ENCODE results near the gene BMAL1. TPM values are rescaled to one million over a fixed set of nuclear protein-coding genes. Genes with fewer than 3 reads are reported as not detected.

The BMAL1 gene
- total RNA-seq, 1 experiment from 2014 or later: 8.3 TPM

- CTCF ChIA-PET: interaction anchor here (0.9 kb wide), 1 partner anchor 83 kb away, joined by 3 read pairs; no protein-coding TSS in a partner anchor
- Mint-ChIP-seq H3K4me1 (peaks cover 7% of the 10 kb centered on the region; the same call in 1 of the 2 replicates), H3K4me3 (no peak overlapping the region), H3K27ac (peak overlapping the region; percentile 34; the same call in 1 of the 2 replicates), H3K36me3 (no peaks in the 10 kb centered on the region), H3K27me3 (ENCODE audit: low read depth) (no peaks in the 10 kb centered on the region), H3K9me3 (no peaks in the 10 kb centered on the region)
- TF ChIP-seq IRF1 (CRISPR knock-in tag; IDR thresholded peaks at IDR 0.05) (no peak), STAT6 (CRISPR knock-in tag; conservative IDR thresholded peaks at IDR 0.05; ENCODE audit: low read depth) (no peak), E2F1 (CRISPR knock-in tag; IDR thresholded peaks at IDR 0.05) (no peak), ZNF232 (CRISPR knock-in tag; IDR thresholded peaks at IDR 0.05) (no peak), USF1 (CRISPR knock-in tag; IDR thresholded peaks at IDR 0.05) (no peak), ZBTB21 (CRISPR knock-in tag; IDR thresholded peaks at IDR 0.05; ENCODE audit: borderline replicate concordance) (no peak), MYBL2 (CRISPR knock-in tag; IDR thresholded peaks at IDR 0.05) (no peak), NR2C2 (CRISPR knock-in tag; IDR thresholded peaks at IDR 0.05) (no peak), NFYB (CRISPR knock-in tag; conservative IDR thresholded peaks at IDR 0.05; ENCODE audit: low read depth) (no peak), E2F4 (CRISPR knock-in tag; IDR thresholded peaks at IDR 0.05; ENCODE audit: borderline replicate concordance, low read depth) (no peak), CREB1 (CRISPR knock-in tag; IDR thresholded peaks at IDR 0.05) (no peak), ZNF281 (CRISPR knock-in tag; IDR thresholded peaks at IDR 0.05) (no peak), TEAD1 (CRISPR knock-in tag; IDR thresholded peaks at IDR 0.05) (no peak), EMX1 (CRISPR knock-in tag; IDR thresholded peaks at IDR 0.05) (no peak), TP53 (CRISPR knock-in tag; IDR thresholded peaks at IDR 0.05) (no peak), MLX (CRISPR knock-in tag; IDR thresholded peaks at IDR 0.05) (no peak), CTCF (IDR thresholded peaks at IDR 0.05) (no peak), ETV6 (CRISPR knock-in tag; IDR thresholded peaks at IDR 0.05) (no peak)
- DNase-seq (ENCODE audit: low spot score): no peak
- ATAC-seq: no peak
- POLR2A ChIA-PET: interaction anchor here (0.8 kb wide), 1 partner anchor 10 kb away, joined by 3 read pairs; no protein-coding TSS in a partner anchor
Measured at GRCh38 chr11:13327421-13327820, 49.8 kb downstream of the BMAL1 start.

All from WTC11 (cell line).